ENCODE data around the gene MAN2C1. TPM values are rescaled to one million over a fixed set of nuclear protein-coding genes. Genes with fewer than 3 reads are reported as not detected.
A peak's percentile ranks its signal among the peaks of the same experiment; 100 is the strongest.

Gene MAN2C1
- total and polyA plus RNA-seq, 9 of the 15 experiments (the other 6 are each of a cell fraction or from before 2014, with no cell fraction given), result 2.0 to 141 (median 39.9) TPM

DNA sequence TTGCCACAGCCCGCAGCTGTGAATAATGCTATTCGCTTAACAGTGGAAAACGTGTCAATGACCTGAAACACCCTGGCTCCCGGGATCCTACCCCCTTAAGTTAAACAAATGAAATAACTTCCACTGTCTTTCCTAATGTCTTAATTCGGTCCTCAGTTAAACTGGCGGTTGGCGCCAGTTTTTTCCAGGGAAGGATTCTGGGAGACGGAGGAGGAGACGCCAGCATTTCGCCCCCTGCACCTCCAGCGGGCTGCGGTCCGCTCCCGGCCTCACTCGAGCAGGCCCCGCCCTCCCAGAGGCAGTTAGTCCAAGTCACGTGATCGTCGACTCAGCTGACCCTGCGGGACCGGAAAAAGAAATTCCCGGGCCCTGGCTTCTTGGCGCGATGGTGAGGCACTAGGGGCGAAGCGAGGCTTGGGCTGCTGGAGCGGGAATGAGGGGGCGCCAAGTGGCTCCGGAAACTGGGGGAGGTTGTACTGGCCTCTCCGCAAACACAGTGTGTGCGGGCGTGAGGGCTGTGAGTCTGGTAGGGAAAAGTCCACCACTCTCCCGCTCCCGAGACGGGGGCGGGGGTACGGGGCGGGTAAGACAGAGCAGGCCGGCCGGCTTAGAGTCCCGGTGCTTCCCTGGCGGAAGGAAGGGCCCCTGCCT lies 32.6 kb downstream of the MAN2C1 start, which contains the start of gene COMMD4 (continued):
- TF ChIP-seq PHF8 (IDR thresholded peaks at IDR 0.05; ENCODE audit: borderline replicate concordance, low read length) (peak; percentile 78; the same call in 1 of the 2 replicates), RB1 (IDR thresholded peaks at IDR 0.05; ENCODE audit: low read depth) (peak; percentile 78; the same call in 1 of the 2 replicates), CBFA2T2 (conservative IDR thresholded peaks at IDR 0.05) (peak; percentile 98), SRSF3 (IDR thresholded peaks at IDR 0.05; ENCODE audit: insufficient read depth, low read length) (no peak), LEF1 (IDR thresholded peaks at IDR 0.05) (peak; percentile 13; the same call in 1 of the 2 replicates), MAFF (IDR thresholded peaks at IDR 0.05; ENCODE audit: low read length) (no peak)

DNA sequence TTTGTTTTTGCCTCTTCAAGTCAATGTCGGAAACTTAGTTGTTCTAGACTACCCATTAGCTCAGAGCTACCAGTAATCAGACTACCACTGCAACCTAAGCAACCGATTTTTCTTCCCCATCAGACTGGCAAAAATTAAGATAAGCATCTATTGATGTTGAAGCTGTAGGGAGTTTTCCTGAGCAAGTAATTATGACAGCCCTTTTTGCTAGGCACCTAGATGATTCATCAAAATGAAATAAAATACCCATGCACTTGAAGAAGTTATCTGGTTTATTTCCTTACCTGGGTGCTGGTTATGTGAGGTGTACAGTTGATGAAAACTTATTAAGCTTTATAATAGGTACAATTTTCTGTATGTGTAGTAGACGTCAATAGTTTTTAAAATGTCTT lies 33.1 kb downstream of the MAN2C1 start:
- peak overlapping the region; percentile 64 for H3K4me3 ChIP-seq
- peak overlapping the region; percentile 90 for H3K4me2 ChIP-seq (ENCODE audit: insufficient read depth, low read length)
- peak overlapping the region; percentile 75 for H3K27ac ChIP-seq (ENCODE audit: extremely low read depth, low read depth, low read length)
- peaks cover 18% of the 10 kb centered on the region; the same call in 2 of the 3 replicates for H3K36me3 ChIP-seq (ENCODE audit: control insufficient read depth, insufficient read depth, low read length)
- peaks cover 10 to 14% of the 10 kb centered on the region in 2 experiments; a peak in 4 of 5 replicates for H3K4me1 ChIP-seq (replicated peaks in 1 of 2; ENCODE audit: control insufficient read depth in 2 of 2, insufficient read depth in 2 of 2, low read length in 2 of 2)
- no peaks in the 10 kb centered on the region for H3K9me1 ChIP-seq (ENCODE audit: control insufficient read depth, insufficient read depth, low read length)
- H3K27me3 ChIP-seq (ENCODE audit: control insufficient read depth in 2 of 2, insufficient read depth in 2 of 2, low read length in 2 of 2), result no peaks in the 10 kb centered on the region
- ATAC-seq (no peak), DNase-seq (ENCODE audit: extremely low read depth in 1 of 4, low spot score in 3 of 4) (no peak), FAIRE-seq (peak; percentile 37)
- BruUV-seq (replicated peaks), result TSS peak; percentile 95
- intact Hi-C loops (cut with micrococcal nuclease) (no loop called here), in situ Hi-C loops (cut with MboI) (no loop called here)
- no peaks in the 10 kb centered on the region for H3K9me3 ChIP-seq (replicated peaks; ENCODE audit: control insufficient read depth, insufficient read depth, low read depth, low read length)
- H4K20me1 ChIP-seq (replicated peaks; ENCODE audit: control insufficient read depth, insufficient read depth, low read length), result no peaks in the 10 kb centered on the region
- CTCF ChIA-PET (ENCODE audit: low intra/inter-chr PET ratio), result no interaction called here
- H3K79me2 ChIP-seq (ENCODE audit: control insufficient read depth, insufficient read depth, low read length), result peaks cover 11% of the 10 kb centered on the region
- POLR2A ChIA-PET, result interaction anchor here (1.5 kb wide), 1 partner anchor 17 kb away, joined by 3 read pairs; no protein-coding TSS in a partner anchor
- H2AFZ ChIP-seq (ENCODE audit: low read depth, low read length), result peak overlapping the region; percentile 95
- 32% methylated on average over 3 of the region's 3 CpGs for WGBS (ENCODE audit: insufficient coverage, low coverage, missing lambda C conversion rate)
- peak overlapping the region in 1 of 2 experiments; percentile 79; a peak in 2 of 4 replicates for H3K9ac ChIP-seq (ENCODE audit: insufficient read depth in 1 of 2, low read depth in 2 of 2, low read length in 2 of 2)
- TF ChIP-seq, protein P1, sequence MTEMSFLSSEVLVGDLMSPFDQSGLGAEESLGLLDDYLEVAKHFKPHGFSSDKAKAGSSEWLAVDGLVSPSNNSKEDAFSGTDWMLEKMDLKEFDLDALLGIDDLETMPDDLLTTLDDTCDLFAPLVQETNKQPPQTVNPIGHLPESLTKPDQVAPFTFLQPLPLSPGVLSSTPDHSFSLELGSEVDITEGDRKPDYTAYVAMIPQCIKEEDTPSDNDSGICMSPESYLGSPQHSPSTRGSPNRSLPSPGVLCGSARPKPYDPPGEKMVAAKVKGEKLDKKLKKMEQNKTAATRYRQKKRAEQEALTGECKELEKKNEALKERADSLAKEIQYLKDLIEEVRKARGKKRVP (CRISPR knock-in tag; IDR thresholded peaks at IDR 0.05), result no peak
- TF ChIP-seq MAFG (tag; conservative IDR thresholded peaks at IDR 0.05) (peak; percentile 29; the same call in 1 of the 2 replicates), GTF2E2 (tag; IDR thresholded peaks at IDR 0.05) (peak; percentile 79; the same call in 1 of the 2 replicates), SMAD4 (CRISPR knock-in tag; conservative IDR thresholded peaks at IDR 0.05) (no peak), RBFOX2 (IDR thresholded peaks at IDR 0.05; ENCODE audit: low read depth, low read length) (no peak), ELF1 (tag; IDR thresholded peaks at IDR 0.05) (no peak), HNRNPL (IDR thresholded peaks at IDR 0.05; ENCODE audit: low read depth, low read length) (no peak), CHD2 (IDR thresholded peaks at IDR 0.05; ENCODE audit: low read depth, low read length) (no peak), NR2C2 (CRISPR knock-in tag; IDR thresholded peaks at IDR 0.05) (no peak), NR2C2 (tag; IDR thresholded peaks at IDR 0.05) (0 out of 2 replicates have a peak, but pooled peaks have one; percentile 2), LCOR (CRISPR knock-in tag; IDR thresholded peaks at IDR 0.05) (0 out of 2 replicates have a peak, but pooled peaks have one; percentile 2)
- TF ChIP-seq, protein P2, sequence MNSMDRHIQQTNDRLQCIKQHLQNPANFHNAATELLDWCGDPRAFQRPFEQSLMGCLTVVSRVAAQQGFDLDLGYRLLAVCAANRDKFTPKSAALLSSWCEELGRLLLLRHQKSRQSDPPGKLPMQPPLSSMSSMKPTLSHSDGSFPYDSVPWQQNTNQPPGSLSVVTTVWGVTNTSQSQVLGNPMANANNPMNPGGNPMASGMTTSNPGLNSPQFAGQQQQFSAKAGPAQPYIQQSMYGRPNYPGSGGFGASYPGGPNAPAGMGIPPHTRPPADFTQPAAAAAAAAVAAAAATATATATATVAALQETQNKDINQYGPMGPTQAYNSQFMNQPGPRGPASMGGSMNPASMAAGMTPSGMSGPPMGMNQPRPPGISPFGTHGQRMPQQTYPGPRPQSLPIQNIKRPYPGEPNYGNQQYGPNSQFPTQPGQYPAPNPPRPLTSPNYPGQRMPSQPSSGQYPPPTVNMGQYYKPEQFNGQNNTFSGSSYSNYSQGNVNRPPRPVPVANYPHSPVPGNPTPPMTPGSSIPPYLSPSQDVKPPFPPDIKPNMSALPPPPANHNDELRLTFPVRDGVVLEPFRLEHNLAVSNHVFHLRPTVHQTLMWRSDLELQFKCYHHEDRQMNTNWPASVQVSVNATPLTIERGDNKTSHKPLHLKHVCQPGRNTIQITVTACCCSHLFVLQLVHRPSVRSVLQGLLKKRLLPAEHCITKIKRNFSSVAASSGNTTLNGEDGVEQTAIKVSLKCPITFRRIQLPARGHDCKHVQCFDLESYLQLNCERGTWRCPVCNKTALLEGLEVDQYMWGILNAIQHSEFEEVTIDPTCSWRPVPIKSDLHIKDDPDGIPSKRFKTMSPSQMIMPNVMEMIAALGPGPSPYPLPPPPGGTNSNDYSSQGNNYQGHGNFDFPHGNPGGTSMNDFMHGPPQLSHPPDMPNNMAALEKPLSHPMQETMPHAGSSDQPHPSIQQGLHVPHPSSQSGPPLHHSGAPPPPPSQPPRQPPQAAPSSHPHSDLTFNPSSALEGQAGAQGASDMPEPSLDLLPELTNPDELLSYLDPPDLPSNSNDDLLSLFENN (IDR thresholded peaks at IDR 0.05; ENCODE audit: low read depth in 2 of 2, low read length in 2 of 2), result no peak
